ENCODE measurements around the gene ATP6V0C.
"Not testable (repeated sequence)": the region's sequence is repeated elsewhere in the genome, so short reads cannot be mapped to it uniquely, and the experiment has no call there.

The ATP6V0C gene

DNA sequence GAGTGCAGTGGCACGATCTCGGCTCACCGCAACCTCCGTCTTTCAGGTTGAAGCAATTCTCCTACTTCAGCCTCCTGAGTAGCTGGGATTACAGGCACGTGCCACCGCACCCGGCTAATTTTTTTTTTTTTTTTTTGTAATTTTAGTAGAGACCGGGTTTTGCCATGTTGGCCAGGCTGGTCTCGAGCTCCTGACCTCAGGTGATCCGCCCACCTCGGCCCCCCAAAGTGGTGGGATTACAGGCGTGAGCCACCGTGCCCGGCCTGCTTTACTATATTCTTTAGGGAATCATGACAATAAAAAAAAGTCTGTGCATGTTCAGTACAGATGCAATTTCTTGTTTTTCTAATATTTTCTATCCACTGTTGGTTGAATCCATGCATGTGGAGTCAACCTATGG is 30.0 kb downstream of the ATP6V0C start:
- not testable (repeated sequence) for H3K27ac ChIP-seq; H3K9ac ChIP-seq; H3K4me3 ChIP-seq; H3K4me2 ChIP-seq; H3K9me3 ChIP-seq (replicated peaks in 1 of 11); H3K27me3 ChIP-seq
- H3K36me3 ChIP-seq = peaks cover 0 to 16% (median 6%) of the 10 kb centered on the region in 11 experiments; a peak in 9 of 22 replicates
- H3K4me1 ChIP-seq = peaks cover 27 to 34% (median 28%) of the 10 kb centered on the region in 10 experiments
- peaks cover 55 to 76% (median 69%) of the 10 kb centered on the region in 11 experiments for H4K20me1 ChIP-seq

GRCh38 chr16:2550283-2550878 is 36.6 kb downstream of the ATP6V0C start:
- H3K4me3 ChIP-seq; H3K27ac ChIP-seq; H3K27me3 ChIP-seq; H3K36me3 ChIP-seq; H3K4me2 ChIP-seq; H3K9me3 ChIP-seq (replicated peaks in 1 of 11); H3K9ac ChIP-seq: not testable (repeated sequence)
- H4K20me1 ChIP-seq = peaks cover 12 to 23% (median 17%) of the 10 kb centered on the region in 11 experiments; a peak in 18 of 22 replicates
- peaks cover 0 to 10% (median 5%) of the 10 kb centered on the region in 10 experiments; a peak in 10 of 20 replicates for H3K4me1 ChIP-seq

DNA sequence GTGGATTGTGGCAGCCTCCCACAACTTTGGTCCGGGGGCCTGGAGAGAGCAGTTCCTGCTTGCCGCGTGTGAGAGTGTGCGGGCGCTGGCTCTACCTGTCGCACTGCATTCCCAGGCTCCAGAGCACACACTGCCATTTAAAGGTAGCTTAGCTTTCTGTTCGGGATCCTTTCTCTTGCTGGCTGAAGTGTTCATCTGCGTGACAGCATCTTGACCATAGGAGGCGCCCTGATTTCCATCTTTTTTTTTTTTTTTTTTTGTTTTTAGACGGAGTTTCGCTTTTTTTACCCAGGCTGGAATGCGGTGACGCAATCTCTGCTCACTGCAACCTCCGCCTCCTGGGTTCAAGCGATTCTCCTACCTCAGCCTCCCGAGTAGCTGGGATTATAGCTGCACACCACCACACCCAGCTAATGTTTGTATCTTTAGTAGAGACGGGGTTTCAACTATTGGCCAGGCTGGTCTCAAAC is 37.7 kb downstream of the ATP6V0C start:
- H3K9ac ChIP-seq; H3K4me1 ChIP-seq; H3K4me3 ChIP-seq; H3K27me3 ChIP-seq; H3K9me3 ChIP-seq (replicated peaks in 1 of 11); H3K36me3 ChIP-seq: not testable (repeated sequence)
- 0 out of 22 replicates have a peak, but pooled peaks of 3 of the 11 experiments have one; percentile 19 to 21 (median 20) for TF ChIP-seq Cebpa-rat (IDR thresholded peaks at IDR 0.05)
- H3K27ac ChIP-seq = peak overlapping the region in 2 of 11 experiments; percentile 39 to 46; a peak in 4 of 22 replicates
- H3K4me2 ChIP-seq = 0 out of 22 replicates have a peak overlapping the region, but pooled peaks of 3 of the 11 experiments have one; percentile 9 to 32 (median 12)
- H4K20me1 ChIP-seq = peaks cover 1 to 12% (median 6%) of the 10 kb centered on the region in 11 experiments; a peak in 15 of 22 replicates

DNA sequence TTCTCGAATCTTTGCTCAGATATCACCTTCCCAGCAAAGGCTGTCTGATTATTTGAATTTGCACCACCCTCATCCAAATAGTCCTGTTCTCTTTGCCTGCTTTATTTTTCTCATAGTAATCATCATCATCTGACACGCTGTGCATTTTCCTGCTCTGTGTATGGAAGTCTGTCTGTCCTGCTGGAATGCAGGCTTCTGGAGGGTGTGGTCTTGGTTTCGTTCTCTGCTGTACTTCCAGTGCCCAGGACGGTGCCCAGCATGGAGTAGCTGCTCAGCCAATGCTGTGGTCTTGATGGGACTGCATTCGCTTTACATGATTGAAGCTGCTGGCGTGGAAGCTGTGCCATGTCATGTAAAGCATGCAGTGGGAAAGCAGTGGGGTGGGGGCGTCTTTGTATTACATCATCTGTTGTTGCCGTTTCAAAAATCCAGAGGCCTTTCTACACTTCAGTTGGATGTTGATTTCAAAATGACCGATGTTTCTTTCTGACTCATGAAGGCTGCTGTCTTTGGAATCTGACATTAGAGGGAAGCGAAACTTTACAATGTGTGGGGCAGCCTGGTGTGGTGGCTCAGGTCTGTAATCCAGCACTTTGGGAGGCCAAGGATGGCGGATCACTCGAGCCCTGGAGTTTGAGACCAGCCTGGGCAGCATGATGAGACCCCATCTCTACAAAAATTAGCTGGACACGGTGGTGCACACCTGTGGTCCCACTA is 41.1 kb downstream of the ATP6V0C start:
- H3K9me3 ChIP-seq (replicated peaks in 1 of 11); H3K27me3 ChIP-seq; H3K4me1 ChIP-seq; H3K9ac ChIP-seq; H3K36me3 ChIP-seq; H3K4me2 ChIP-seq; H4K20me1 ChIP-seq; H3K4me3 ChIP-seq: not testable (repeated sequence)
- H3K27ac ChIP-seq = peak overlapping the region in 2 of 11 experiments; percentile 61 to 64; a peak in 3 of 22 replicates

DNA sequence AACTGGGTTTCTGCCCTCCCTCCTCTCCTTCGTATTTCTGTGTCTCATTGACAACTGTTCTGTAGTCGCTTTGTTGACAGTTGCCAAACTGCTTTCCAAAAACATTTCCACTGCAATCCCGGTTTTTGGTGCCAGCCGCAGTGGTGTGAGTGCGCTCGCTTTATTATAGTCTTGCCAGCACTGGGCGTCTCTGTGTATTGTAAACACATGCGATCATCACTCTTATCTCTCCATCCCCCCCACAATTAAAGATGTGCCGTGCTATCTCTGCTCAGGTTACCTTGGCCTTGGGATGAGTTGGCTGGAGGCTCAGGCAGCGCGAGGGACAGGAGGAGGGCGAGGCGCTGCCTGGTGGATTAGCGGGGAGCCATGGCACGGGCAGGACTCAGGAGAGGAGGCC is 43.4 kb downstream of the ATP6V0C start:
- H3K4me3 ChIP-seq; H3K9me3 ChIP-seq (replicated peaks in 1 of 11); H3K4me2 ChIP-seq; H4K20me1 ChIP-seq; H3K4me1 ChIP-seq; H3K36me3 ChIP-seq; H3K27ac ChIP-seq; H3K9ac ChIP-seq; H3K27me3 ChIP-seq: not testable (repeated sequence)

- not testable (repeated sequence) for H4K20me1 ChIP-seq; H3K27me3 ChIP-seq; H3K36me3 ChIP-seq; H3K9me3 ChIP-seq (replicated peaks in 1 of 11); H3K4me1 ChIP-seq; H3K4me3 ChIP-seq
- peak overlapping the region in 7 of 11 experiments; percentile 44 to 66 (median 54); a peak in 11 of 22 replicates for H3K27ac ChIP-seq
- H3K4me2 ChIP-seq = peak overlapping the region in 2 of 11 experiments; percentile 36 to 40; a peak in 4 of 22 replicates
- peak overlapping the region in 3 of 11 experiments; percentile 28 to 40 (median 29); a peak in 3 of 22 replicates for H3K9ac ChIP-seq
Measured at GRCh38 chr16:2560131-2560797, 46.5 kb downstream of the ATP6V0C start.

GRCh38 chr16:2560798-2561133 is 47.0 kb downstream of the ATP6V0C start:
- not testable (repeated sequence) for H3K9ac ChIP-seq; H3K27ac ChIP-seq; H3K4me2 ChIP-seq; H3K9me3 ChIP-seq (replicated peaks in 1 of 11); H3K36me3 ChIP-seq; H4K20me1 ChIP-seq; H3K4me3 ChIP-seq; H3K4me1 ChIP-seq; H3K27me3 ChIP-seq

DNA sequence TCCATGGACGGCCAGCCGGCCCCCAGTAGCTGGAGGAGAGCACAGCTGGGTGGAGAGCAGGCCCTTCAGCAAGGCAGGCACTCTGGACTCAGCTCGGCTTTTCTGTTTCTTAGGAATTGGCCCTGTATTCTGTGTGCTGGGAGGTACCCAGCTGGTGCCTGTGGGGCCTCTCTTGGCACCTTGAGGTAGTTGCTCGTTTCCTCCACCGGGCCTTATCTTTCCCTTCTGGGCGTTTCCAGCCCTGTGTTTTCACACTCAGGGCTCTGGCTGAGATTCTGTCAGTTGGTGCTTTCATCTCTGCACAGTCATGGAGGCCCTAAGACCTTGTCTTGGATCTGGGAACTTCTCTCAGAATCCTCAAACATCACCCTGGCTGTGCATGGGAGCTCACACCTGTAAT is 53.8 kb downstream of the ATP6V0C start:
- not testable (repeated sequence) for H3K9me3 ChIP-seq (replicated peaks in 1 of 11); H3K4me1 ChIP-seq; H3K27ac ChIP-seq; H4K20me1 ChIP-seq; H3K36me3 ChIP-seq; H3K27me3 ChIP-seq; H3K4me3 ChIP-seq; H3K9ac ChIP-seq; H3K4me2 ChIP-seq

- not testable (repeated sequence) for H3K4me1 ChIP-seq; H3K9ac ChIP-seq; H3K27ac ChIP-seq; H3K27me3 ChIP-seq; H3K4me2 ChIP-seq; H4K20me1 ChIP-seq; H3K9me3 ChIP-seq (replicated peaks in 1 of 11); H3K4me3 ChIP-seq; H3K36me3 ChIP-seq
Measured at GRCh38 chr16:2568573-2568972, 54.8 kb downstream of the ATP6V0C start.
